Activated CD8-positive, alpha-beta memory T cell treated with anti-CD3 and anti-CD28 coated beads, Interleukin-2, amount 10 ng/mL, durations not matched to agents 7 days and 5 days (primary cell): ENCODE data around the gene FABP3. TPM values are rescaled to one million over a fixed set of nuclear protein-coding genes. Genes with fewer than 3 reads are reported as not detected.
"Not testable (repeated sequence)": the region's sequence is repeated elsewhere in the genome, so short reads cannot be mapped to it uniquely, and the experiment has no call there.

Experiments used
- ATAC-seq: fragments of 150-1000 bp; cut with Tn5 transposase; one replicate; pipeline ENCODE4 v1.10.0; 2021; ENCODE audit warnings: moderate library complexity
- CTCF ChIA-PET: fragments of 350-600 bp; sonication (Branson Sonifier 250); formaldehyde crosslinking; loops from one replicate; lab custom pipeline; 2021; ENCODE audit warnings: antibody characterized with exemption; lab: Charles Lee
- DNase-seq: peaks from one replicate; pipeline ENCODE4 v3.0.0-alpha.2; 2020
- H3K27ac Mint-ChIP-seq: one replicate; pipeline ENCODE4 v1.8.0; 2021; ENCODE audit warnings: mild to moderate bottlenecking, mixed read lengths
- H3K27me3 Mint-ChIP-seq: one replicate; pipeline ENCODE4 v1.8.0; 2021; ENCODE audit warnings: mixed read lengths
- H3K36me3 Mint-ChIP-seq: one replicate; pipeline ENCODE4 v1.8.0; 2021; ENCODE audit warnings: mild to moderate bottlenecking, mixed read lengths
- H3K4me1 Mint-ChIP-seq: one replicate; pipeline ENCODE4 v1.8.0; 2021; ENCODE audit warnings: mixed read lengths
- H3K4me3 Mint-ChIP-seq: one replicate; pipeline ENCODE4 v1.8.0; 2021; ENCODE audit warnings: mild to moderate bottlenecking, moderate library complexity, mixed read lengths
- H3K9me3 Mint-ChIP-seq: one replicate; pipeline ENCODE4 v1.8.0; 2022; ENCODE audit warnings: low read depth, mixed read lengths
- total RNA-seq, 2 experiments: library from RNA; stranded (reverse); gene quantifications; one replicate each; pipeline ENCODE4 v1.2.3, GENCODE V29; 2021

FABP3 gene
- total RNA-seq, 2 experiments from 2014 or later: not detected

DNA sequence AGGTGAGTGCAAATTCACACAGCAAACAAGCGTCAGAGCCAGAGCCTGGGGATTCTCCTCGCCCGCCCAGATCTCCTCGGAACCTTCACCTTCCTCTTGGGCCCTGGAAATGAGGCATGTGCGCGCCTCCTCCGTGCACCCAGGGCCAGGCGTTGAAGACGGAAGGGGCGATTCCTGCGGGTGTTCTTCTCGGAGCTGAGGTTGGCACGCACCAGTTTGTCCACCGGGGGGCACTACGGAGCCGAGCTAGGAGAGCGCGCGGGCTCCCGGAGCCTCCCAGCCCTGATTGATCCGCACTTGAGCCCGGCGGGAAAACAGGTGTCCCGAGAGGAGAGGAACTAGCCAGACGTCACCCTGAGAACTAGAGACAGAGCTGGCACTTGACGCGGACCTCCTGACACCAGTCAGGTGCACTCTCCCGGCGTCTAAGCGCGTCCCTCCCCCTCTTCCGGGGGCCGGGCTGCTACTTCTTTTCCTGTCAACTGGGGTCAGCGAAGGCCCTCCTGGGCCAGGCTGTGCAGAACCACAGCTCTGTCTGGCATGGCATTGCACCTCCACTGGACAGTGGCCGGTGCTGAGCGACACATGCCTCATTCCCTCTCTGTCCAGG, 21.8 kb upstream of the FABP3 start:
- Mint-ChIP-seq H3K36me3 (no peaks in the 10 kb centered on the region), H3K27ac (peak overlapping the region; percentile 70), H3K4me3 (peak overlapping the region; percentile 77), H3K27me3 (peaks cover 8% of the 10 kb centered on the region), H3K9me3 (no peaks in the 10 kb centered on the region), H3K4me1 (peaks cover 13% of the 10 kb centered on the region)
- CTCF ChIA-PET: interaction anchor here (0.7 to 4.9 kb wide), 33 partner anchors 10 to 592 kb away, joined by 3 to 88 read pairs (median 4); partner anchors contain the start of genes FABP3, SERINC2, SNRNP40 and ZCCHC17
- DNase-seq (peak; percentile 85), ATAC-seq (peak; percentile 97)

- CTCF ChIA-PET: interaction anchor here (1.0 to 4.9 kb wide), 6 partner anchors 8 to 241 kb away, joined by 3 to 88 read pairs (median 15); partner anchors contain the start of gene FABP3
- Mint-ChIP-seq H3K4me3 (no peak overlapping the region), H3K36me3 (no peaks in the 10 kb centered on the region), H3K27ac (no peak overlapping the region), H3K4me1 (peaks cover 13% of the 10 kb centered on the region), H3K27me3 (peaks cover 8% of the 10 kb centered on the region), H3K9me3 (no peaks in the 10 kb centered on the region)
- no peak for DNase-seq
- no peak for ATAC-seq
These were observed 20.6 kb upstream of the FABP3 start for GRCh38 chr1:31393463-31393862.

DNA sequence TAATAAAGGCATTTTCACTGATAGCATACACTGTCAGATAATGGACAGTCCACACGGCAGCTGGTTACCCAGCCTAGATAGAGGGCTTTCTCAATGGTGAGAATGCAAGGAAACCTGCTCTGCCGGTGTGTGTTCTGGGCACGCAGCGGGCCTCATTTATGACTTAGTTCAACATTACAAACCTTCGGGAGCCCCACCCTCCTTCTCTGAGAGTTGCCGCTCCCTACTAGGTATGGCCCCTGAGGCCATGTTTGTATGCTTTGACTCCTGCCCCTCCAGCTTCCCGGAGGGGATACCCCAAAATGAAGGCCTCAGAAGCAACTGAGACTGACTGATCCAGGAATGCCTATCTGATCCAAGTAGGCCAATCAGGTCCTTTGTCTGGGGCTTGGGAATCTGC, 17.2 kb upstream of the FABP3 start:
- Mint-ChIP-seq H3K27ac (no peak overlapping the region), H3K27me3 (peaks cover 3% of the 10 kb centered on the region)
- ATAC-seq: no peak

DNA sequence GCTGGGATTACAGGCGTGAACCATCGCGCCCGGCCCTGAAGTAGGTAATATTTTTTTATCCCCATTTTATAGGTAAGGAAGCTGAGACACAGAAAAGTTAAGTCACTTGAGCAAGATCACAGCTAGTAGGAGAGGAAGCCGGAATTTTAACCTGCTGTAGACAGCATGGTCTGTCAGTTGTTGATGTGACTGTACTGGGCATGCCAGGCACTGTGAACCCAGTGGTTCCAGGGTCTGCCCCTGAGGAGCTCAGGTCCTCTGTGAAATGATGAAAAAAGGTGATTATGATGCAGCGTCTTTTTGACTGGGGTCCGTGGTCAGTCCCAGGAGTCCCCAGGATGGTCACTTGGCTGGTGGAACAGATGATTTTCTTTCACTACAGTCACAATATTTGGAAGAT, 16.7 kb upstream of the FABP3 start:
- ATAC-seq: no peak
- CTCF ChIA-PET: interaction anchor here (1.4 to 2.3 kb wide), 2 partner anchors 22 to 159 kb away, joined by 3 to 13 read pairs; no protein-coding TSS in a partner anchor

More for the DNA sequence above, 17.2 kb upstream of the FABP3 start:
- Mint-ChIP-seq H3K36me3 (no peaks in the 10 kb centered on the region), H3K4me1 (peaks cover 8% of the 10 kb centered on the region), H3K9me3 (no peaks in the 10 kb centered on the region), H3K4me3 (no peak overlapping the region)
- CTCF ChIA-PET: interaction anchor here (1.4 to 2.3 kb wide), 2 partner anchors 23 to 159 kb away, joined by 3 to 13 read pairs; no protein-coding TSS in a partner anchor
- no peak for DNase-seq

GRCh38 chr1:31387612-31388011, 14.7 kb upstream of the FABP3 start:
- ATAC-seq: no peak
- no peaks in the 10 kb centered on the region for H3K4me1 Mint-ChIP-seq
- no peak overlapping the region for H3K27ac Mint-ChIP-seq

More for the DNA sequence above, 16.7 kb upstream of the FABP3 start:
- no peak for DNase-seq
- H3K9me3 Mint-ChIP-seq: no peaks in the 10 kb centered on the region
- no peak overlapping the region for H3K4me3 Mint-ChIP-seq
- H3K27me3 Mint-ChIP-seq: peaks cover 3% of the 10 kb centered on the region
- H3K27ac Mint-ChIP-seq: no peak overlapping the region
- no peaks in the 10 kb centered on the region for H3K36me3 Mint-ChIP-seq
- peaks cover 5% of the 10 kb centered on the region for H3K4me1 Mint-ChIP-seq

DNA sequence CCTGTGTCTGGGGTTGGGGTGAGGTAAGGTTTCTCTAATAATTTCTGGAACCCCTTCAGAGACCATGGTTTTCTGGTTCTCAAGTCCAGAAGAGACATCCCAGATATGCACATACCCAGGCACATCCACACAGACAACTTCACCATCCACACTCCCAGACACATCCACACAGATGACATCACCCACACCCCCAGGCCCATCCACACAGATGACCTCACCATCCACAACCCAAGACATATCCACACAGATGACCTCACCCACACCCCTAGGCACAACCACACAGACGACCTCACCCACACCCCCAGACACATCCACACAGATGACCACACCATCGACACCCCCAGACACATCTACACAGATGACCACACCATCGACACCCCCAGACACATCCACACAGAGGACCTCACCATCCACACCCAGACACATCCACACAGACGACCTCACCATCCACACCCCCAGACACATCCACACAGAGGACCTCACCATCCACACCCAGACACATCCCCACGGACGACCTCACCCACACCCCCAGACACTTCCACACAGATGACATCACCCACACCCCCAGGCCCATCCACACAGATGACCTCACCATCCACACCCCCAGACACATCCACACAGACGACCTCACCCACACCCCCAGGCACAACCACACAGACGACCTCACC, 13.8 kb upstream of the FABP3 start:
- H3K27me3 Mint-ChIP-seq, H3K36me3 Mint-ChIP-seq, DNase-seq, ATAC-seq, CTCF ChIA-PET, H3K9me3 Mint-ChIP-seq, H3K27ac Mint-ChIP-seq, H3K4me1 Mint-ChIP-seq, H3K4me3 Mint-ChIP-seq: not testable (repeated sequence)

More at GRCh38 chr1:31387612-31388011, 14.7 kb upstream of the FABP3 start:
- H3K4me3 Mint-ChIP-seq: no peak overlapping the region
- H3K9me3 Mint-ChIP-seq: no peaks in the 10 kb centered on the region
- no peak for DNase-seq
- CTCF ChIA-PET: interaction anchor here (0.6 kb wide), 1 partner anchor 35 kb away, joined by 3 read pairs; no protein-coding TSS in a partner anchor
- H3K36me3 Mint-ChIP-seq: no peaks in the 10 kb centered on the region
- H3K27me3 Mint-ChIP-seq: no peaks in the 10 kb centered on the region

DNA sequence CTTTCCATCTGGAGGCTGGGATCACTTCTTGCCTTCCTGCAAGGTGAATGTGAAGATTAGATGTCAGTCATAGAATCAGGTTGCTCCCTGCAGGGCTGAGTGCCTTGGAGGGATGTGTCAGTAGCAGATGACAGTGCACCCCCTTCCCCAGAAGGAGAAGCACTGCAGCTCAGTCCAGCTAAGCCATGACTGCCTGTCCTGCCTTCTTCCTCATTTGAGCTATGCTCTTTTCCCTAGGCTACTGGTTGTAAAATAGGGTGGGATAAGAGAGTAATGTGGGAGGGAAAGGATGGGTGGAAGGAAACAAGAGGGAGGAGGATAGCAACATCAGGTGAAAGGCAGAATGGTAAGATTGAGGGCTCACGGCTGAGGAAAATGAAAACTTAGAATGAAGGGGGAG, 11.1 kb upstream of the FABP3 start:
- H3K27ac Mint-ChIP-seq: no peak overlapping the region
- no peaks in the 10 kb centered on the region for H3K36me3 Mint-ChIP-seq
- no peaks in the 10 kb centered on the region for H3K27me3 Mint-ChIP-seq
- CTCF ChIA-PET: interaction anchor here (1.0 to 1.8 kb wide), 2 partner anchors 10 to 11 kb away, joined by 4 to 6 read pairs; no protein-coding TSS in a partner anchor
- no peak for DNase-seq
- no peak for ATAC-seq
- no peaks in the 10 kb centered on the region for H3K9me3 Mint-ChIP-seq
- no peaks in the 10 kb centered on the region for H3K4me1 Mint-ChIP-seq
- no peak overlapping the region for H3K4me3 Mint-ChIP-seq

DNA sequence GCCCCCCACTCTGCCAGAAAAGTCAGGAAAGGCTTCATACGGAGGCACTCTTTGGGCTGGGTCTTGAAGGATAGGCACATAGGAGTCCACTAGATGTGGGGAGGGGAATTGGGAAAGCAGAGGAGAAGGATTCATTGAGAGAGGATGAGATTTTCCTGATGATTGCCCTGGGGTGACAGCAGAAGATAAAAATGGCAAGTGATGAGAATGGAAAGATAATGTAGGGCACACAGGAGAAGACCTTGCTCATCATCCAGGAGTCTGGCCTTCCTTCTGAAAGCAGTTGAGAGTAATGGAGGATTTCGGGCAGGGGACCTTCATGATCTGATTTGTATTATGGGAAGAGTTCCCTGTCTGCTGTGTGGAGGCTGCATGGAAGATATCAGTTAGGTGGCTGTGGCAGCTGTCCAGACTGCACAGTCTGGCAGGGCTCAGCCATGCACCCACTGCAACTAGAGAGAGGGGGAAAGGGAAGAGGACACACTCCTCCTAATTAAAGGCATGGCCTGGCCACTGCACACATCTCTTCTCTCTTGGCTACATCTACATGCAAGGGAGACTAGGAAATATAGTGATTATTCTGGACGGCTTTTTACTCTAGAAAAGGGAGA, 9.6 kb upstream of the FABP3 start:
- Mint-ChIP-seq H3K27me3 (peaks cover 2% of the 10 kb centered on the region), H3K27ac (no peak overlapping the region), H3K36me3 (no peaks in the 10 kb centered on the region), H3K4me1 (no peaks in the 10 kb centered on the region), H3K4me3 (no peak overlapping the region), H3K9me3 (no peaks in the 10 kb centered on the region)
- DNase-seq (no peak), ATAC-seq (no peak)
- CTCF ChIA-PET: no interaction called here

DNA sequence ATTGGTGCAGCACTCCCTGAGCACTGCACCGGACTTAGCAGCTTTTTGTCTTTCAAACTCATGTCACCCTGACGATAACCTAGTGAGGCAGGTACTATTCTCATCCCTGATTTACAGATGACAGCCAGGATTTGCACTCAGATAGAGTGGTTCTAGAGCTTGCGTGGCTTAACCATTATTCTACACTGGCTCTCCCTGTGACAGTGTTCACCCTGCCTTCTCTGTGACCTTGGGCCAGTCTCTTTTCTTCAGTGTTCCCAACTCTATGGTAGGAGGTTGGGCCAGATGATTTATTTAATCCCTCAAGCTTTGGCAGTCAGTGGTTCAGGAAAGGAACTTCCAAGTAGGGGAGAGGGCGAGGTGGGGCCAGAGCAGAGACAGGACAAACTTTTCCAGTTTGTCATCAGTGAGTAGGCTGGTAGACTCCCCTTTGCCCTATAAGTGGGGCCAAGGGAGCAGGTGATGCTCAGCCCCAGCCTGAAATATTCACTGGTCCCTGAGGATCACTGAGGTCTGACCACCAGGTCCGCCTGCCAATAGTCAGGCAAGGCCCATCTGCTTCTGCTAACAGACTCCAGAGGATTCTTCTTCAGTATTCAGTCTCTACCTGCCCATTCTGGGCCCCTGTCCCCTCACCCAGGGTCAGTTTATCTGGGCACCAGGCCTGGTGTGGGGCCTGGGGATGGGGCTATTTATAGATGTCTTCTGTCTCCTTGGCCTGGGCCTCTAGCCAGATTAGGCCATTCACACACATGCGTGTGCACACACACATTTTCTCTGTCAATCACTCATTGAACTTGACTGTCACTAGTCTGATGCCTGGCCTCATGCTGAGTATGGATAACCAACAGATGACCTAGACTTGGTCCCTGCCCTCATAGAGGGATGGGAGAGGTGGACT, 8.8 kb upstream of the FABP3 start:
- DNase-seq (no peak), ATAC-seq (no peak)
- no peak overlapping the region for H3K27ac Mint-ChIP-seq
- peaks cover 2% of the 10 kb centered on the region for H3K27me3 Mint-ChIP-seq
- no peaks in the 10 kb centered on the region for H3K36me3 Mint-ChIP-seq
- no peaks in the 10 kb centered on the region for H3K9me3 Mint-ChIP-seq
- CTCF ChIA-PET: no interaction called here
- peaks cover 1% of the 10 kb centered on the region for H3K4me1 Mint-ChIP-seq
- H3K4me3 Mint-ChIP-seq: no peak overlapping the region

DNA sequence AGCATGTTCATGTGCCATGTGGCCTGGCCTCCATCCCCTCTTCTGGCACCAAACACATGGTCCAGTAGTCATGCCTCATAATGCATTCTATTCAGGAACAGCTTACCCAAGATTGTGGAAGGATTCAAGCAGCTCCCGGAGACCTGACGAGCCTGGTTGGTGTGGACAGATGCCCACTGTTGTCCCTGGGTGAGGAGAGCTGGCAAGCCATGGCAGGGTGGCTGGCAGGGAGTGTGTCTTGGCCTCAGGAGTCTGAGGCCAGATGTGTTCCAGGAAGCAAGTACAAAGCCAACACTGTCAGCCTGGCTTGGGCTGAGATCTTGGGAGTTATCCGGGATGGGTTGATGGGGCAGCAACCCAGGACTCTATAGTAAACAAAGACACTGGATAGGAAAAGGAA, 7.3 kb upstream of the FABP3 start:
- no peak for ATAC-seq
- H3K36me3 Mint-ChIP-seq: no peaks in the 10 kb centered on the region
- no peak overlapping the region for H3K27ac Mint-ChIP-seq
- no peaks in the 10 kb centered on the region for H3K9me3 Mint-ChIP-seq
- CTCF ChIA-PET: no interaction called here
- H3K4me3 Mint-ChIP-seq: no peak overlapping the region
- peaks cover 2% of the 10 kb centered on the region for H3K27me3 Mint-ChIP-seq
- DNase-seq: no peak
- H3K4me1 Mint-ChIP-seq: peaks cover 5% of the 10 kb centered on the region

DNA sequence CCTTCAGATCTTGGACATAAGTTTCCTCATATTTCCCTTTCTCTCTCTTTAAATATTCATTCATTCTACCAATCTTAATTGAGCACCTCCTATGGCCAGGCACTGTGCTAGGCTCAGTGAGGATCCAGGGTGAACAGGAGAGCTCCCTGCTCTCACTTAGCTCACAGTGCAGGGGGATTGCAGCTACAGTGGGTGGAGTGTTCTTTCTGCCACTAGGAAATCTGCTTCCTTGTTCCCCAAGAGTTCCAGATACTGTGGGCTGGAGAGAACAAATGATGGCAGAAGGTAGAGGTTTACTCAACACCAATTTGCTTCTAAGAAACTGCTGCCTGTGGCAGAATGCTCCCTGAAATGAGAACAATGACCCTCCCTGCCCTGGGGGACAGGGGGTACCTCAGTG, 5.1 kb upstream of the FABP3 start:
- Mint-ChIP-seq H3K36me3 (no peaks in the 10 kb centered on the region), H3K9me3 (no peaks in the 10 kb centered on the region), H3K4me3 (no peak overlapping the region), H3K4me1 (peaks cover 12% of the 10 kb centered on the region), H3K27me3 (peaks cover 2% of the 10 kb centered on the region), H3K27ac (no peak overlapping the region)
- CTCF ChIA-PET: interaction anchor here (1.1 kb wide), 1 partner anchor 17 kb away, joined by 3 read pairs; no protein-coding TSS in a partner anchor
- ATAC-seq (no peak), DNase-seq (no peak)

DNA sequence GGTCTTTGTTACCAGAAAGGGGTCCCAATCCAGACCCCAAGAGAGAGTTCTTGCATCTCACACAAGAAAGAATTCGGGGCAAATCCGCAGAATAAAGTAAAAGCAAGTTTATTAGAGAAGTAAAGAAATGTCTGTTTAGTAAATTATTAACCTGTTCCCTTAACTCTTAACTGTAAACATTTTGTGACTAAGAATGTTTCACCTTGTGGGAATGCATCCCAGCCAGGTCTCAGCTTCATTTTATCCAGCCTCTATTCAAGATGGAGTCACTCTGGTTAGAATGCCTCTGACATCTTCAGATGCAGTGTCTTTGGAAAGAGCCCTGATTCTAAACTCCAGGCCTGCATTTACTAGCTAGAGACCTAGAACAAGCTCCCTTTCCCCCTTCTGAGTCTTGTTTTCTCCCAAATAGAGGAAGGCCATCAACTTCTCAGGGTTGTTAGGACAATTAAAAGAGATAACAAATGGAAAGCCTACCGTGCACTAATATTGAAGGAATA, 4.5 kb upstream of the FABP3 start:
- H3K27ac Mint-ChIP-seq: no peak overlapping the region

More for the DNA sequence above, 4.5 kb upstream of the FABP3 start:
- DNase-seq (no peak), ATAC-seq (no peak)
- Mint-ChIP-seq H3K27me3 (peaks cover 2% of the 10 kb centered on the region), H3K36me3 (no peaks in the 10 kb centered on the region), H3K4me3 (no peak overlapping the region), H3K4me1 (peaks cover 13% of the 10 kb centered on the region), H3K9me3 (no peaks in the 10 kb centered on the region)
- CTCF ChIA-PET: interaction anchor here (1.3 kb wide), 1 partner anchor 172 kb away, joined by 3 read pairs; no protein-coding TSS in a partner anchor
